HG02759 (cell line): Measurements from ENCODE around the gene PDE1C.
"Not testable (repeated sequence)": the region's sequence is repeated elsewhere in the genome, so short reads cannot be mapped to it uniquely, and the experiment has no call there.

ENCODE experiments used
- ATAC-seq: cut with Tn5 transposase; IDR thresholded peaks from one replicate; pipeline ENCODE4 v1.9.1; 2021; ENCODE audit warnings: mild to moderate bottlenecking, moderate library complexity; ENCODE audit not compliant: unreplicated experiment

Gene PDE1C

DNA sequence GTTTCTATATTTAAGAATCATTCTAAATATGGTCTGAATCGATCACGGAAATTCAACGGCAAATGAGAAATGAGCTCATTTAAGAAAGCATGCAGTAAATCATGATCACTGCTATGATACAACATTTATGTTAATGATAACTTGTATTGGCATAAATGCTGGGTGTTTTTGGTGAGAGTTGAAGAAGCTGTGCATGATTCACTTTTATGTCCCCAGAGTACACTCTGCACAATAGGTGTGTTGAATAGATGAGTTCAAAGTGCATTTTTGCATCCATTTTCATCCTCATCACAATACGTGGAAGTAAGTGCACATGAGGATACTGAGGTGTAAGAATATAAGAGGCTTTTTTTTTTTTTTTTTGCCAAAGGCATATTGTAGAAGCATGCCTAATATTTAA lies 213.9 kb downstream of the PDE1C start:
- no peak for ATAC-seq

DNA sequence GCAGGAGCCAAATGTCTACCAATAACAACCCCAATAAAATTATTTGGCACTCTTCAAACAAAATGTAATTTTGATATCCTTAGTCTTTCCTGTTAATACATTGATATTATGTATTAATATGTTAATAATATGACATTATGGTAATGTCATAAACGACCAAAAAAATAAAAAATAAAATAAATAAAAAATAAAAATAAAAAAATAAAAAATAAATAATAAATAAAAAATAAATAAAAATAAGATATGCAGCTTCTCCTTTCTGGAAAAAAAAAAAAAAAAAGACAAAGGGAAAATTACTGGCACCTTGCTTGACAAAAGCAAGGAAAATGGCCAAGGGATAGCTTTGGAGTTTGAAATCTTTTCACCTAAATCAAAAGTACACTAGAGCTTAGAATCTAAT lies 214.7 kb downstream of the PDE1C start:
- ATAC-seq, result no peak

DNA sequence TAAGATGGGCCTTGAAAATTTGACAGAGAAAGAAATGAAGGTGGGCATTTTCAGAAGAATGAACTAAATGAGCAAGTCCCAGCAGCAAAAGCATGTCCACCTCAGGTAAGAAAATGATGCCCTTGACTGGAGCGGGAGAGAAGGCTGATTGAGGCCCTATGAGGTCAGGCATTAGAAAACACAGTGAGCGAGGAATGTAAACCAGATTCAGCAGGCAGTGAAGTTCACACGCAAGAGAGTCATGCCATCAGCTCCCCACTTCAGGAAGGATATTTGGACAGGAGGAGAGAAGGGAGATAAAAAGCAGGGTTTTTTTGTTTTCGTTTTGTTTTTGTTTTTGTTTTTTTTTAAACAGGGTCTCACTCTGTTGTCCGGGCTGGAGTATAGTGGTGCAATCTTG lies 216.8 kb downstream of the PDE1C start:
- ATAC-seq, result no peak

DNA sequence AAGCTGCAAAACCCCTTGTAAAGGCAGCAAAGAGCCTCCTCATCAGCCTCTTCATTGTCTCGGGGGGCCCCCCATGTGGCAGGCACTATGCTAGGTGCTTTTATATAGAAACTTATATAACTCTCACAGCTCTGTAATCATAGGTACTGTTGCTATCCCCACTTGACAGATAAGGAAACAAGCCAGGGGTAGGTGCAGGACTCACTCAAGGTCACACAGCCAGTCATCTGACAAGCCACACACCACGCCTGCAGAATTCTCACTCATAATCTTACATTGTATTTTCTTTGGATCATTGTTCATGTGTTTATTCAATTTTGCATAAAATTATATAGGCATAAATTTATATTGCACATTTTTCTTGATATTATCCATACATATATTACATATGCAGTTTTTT lies 217.7 kb downstream of the PDE1C start:
- ATAC-seq, result no peak

DNA sequence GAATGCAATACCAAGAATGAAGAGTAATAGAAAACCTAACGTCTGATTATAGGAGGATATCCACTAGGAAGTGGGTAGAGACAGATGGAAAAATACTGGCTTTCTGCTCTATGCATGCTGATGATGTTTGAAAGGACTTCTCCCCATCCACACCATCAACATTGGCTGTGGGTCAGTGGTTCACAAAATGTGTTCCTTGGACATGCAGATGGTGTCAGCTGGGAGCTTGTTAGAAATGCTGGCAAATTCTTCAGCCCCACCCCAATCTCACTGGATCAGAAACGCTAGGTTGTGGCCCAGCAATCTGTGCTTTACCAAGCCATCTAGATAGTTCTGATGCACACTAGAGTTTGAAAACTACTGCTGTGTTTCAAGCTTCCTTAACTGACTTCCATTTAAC lies 219.1 kb downstream of the PDE1C start:
- ATAC-seq, result no peak

DNA sequence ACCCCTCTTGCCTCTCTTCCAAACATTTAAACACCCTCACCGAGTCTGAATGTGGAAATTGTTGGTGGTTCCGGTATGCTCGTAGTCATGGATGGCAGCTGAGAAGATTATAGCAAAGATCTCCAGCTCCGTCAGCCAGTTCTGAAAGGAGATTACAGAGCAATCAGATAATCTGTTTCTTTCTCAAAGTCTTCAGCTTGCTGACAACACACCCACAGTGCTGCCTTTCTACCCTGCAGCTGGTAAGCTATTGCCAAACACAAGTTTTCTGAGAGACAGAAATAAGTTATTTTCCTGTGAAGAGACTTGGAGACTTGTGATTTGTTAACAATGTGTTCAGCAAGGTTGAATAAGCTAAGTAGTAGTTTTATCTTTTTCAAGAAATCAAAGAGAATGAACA lies 219.6 kb downstream of the PDE1C start:
- no peak for ATAC-seq

DNA sequence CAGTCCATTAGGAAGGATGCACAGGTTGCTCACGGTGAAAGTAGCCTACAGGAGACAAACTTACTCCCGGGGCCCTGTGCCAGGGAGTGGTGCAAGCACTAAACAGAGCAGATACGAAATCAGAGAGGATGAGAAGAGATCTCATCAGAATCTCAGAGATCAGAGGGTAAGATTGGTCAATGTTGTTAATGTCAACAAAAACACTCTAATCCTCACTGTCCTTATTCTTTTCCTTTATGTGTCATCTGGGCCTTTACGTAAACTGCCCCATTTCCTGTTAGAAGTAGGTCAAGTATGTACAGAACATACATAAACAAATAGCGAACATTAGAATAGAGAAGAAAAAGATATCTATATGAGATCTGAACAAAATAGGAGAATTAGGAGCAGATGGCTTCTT lies 220.1 kb downstream of the PDE1C start:
- no peak for ATAC-seq

DNA sequence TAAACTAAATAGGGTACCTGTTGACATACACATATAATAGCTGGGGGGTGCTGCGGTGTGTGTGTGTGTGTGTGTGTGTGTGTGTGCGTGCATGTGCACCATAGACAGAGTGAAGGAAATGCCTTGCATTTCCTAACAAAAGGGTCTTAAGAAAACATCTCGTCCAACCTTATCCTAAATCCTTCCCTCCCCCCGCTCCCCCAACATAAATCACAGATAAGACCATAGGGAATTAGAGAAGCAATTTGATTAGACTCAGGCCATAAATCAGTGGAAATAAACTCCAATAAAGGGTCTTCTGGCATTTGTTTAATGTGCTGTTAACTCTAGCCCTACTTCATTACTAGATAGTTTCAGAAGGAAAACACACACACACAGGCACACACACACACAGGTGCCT lies 234.7 kb downstream of the PDE1C start:
- no peak for ATAC-seq

DNA sequence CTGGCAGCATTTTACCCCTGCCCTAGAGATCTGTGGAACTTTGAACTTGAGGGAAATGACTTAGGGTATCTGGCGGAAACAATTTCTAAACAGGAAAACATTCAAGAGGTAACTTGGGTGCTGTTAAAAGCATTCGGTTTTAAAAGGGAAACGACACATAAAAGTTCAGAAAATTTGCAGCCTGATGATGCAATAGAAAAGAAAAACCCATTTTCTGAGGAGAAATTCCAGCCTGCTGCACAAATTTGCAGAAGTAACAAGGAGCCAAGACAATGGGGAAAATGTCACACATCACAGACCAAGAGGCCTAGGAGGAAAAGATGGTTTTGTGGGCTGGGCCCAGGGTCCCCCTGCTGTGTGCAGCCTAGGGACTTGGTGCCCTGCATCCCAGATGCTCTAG lies 236.6 kb downstream of the PDE1C start:
- ATAC-seq, result not testable (repeated sequence)

DNA sequence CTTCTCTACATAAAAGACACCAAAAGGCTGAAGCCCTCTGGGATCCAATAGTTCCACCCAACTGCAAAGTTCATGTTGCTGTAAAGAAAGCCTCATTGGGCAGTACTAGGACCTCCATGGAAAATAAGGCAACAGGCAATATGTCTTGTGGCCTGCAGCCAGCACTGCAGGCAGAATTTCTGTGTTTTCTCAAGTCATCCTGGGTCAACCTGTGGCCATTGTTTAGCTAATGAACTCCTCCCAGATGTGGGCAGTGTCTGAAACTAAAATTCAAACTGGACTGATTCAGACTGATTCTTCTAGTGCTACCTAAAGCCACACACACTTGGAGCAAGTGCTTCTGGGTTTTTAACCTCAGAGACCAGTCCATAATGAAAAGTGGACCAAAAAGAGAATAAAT lies 241.7 kb downstream of the PDE1C start:
- ATAC-seq, result no peak

DNA sequence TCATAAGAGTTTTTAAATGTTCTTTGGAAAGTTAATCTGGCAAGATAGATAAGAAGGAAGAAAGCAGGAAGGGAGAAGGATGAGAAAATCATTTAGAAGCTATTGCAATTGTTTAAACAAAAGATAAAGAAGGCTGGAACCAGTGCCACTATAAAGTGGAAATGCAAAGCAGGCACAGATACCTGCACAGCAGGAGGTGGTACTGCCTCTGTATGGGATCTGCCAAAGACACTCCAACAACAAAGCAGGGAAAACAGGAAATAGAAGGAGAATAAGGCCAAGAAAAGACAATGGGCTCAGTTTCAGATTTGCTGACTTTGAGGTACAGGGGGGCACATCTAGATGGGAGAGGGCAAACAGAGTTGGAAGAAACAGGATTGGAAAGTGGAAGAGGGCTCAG lies 244.6 kb downstream of the PDE1C start:
- ATAC-seq, result no peak

DNA sequence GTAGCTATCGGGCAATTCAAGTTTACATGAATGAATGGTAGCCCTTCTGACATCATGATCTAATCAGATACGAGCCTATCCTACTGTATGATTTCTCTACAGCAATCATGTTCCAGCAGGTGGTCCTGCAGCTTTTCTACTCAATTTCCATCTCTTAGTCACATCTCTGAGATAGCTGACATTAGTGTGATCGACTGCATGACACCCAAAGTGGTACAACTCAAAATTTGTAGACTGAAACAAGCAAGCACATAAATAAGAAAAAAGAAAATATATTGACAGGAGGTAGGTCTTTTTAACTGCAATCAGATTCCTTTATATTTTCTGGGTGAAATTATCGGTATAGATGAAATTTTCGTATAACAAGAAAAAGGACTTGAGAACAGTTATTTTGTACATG lies 251.2 kb downstream of the PDE1C start:
- ATAC-seq, result no peak

DNA sequence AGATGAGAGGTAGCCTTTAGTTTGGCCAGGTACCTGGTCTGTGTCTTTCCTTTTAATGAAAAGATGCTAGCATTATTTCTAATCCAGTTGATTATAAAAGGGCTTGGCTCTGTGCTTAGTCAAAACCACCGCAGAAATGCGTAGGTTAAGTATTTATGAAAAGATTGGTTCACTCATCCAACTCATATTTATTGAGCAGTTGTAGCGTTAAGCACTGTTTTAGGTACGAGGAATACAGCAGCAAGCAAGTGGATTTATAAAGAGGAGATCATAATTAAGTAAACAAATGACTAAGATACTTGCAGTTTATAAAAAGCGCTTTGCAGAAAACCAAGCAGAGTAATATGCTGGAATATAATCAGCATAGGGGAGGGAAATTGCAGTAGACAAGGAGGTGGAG lies 253.4 kb downstream of the PDE1C start:
- ATAC-seq, result no peak

DNA sequence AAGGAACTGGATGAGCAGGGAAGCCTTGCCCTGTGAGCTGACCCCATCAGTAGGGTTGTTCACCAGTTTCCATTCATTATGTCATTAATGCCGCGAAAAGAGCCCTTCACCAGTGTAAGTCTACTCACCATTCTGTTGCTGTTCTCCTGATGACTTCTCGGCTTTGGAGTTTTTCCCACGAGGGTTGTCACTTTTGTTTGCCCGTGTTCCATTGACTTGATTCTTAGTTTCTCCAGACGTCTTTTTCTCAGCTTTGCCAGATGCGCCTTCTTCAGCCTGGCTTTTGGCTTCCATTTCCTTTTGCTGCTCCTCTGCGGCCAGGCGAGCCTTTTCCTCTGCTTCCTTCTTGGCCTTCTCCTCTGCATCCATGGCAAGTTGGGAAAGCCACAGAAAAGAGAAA lies 254.4 kb downstream of the PDE1C start:
- ATAC-seq, result no peak

DNA sequence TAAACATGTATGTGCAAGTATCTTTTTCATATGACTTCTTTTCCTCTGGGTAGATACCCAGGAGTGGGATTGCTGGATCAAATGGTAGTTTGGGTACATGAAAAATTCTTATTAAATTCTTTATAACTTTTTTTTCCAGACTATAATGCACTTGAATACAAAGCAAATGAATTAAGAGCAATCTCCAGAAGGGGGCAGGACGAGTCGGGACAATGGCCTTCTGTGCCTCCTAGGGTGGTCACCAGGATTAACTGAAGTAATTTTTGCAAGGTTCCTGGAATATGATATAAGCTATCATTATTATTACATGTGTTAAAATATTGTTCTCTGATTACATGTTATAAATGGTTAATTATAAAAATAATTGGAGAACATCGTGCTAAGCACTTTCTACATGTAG lies 256.0 kb downstream of the PDE1C start:
- ATAC-seq, result no peak

DNA sequence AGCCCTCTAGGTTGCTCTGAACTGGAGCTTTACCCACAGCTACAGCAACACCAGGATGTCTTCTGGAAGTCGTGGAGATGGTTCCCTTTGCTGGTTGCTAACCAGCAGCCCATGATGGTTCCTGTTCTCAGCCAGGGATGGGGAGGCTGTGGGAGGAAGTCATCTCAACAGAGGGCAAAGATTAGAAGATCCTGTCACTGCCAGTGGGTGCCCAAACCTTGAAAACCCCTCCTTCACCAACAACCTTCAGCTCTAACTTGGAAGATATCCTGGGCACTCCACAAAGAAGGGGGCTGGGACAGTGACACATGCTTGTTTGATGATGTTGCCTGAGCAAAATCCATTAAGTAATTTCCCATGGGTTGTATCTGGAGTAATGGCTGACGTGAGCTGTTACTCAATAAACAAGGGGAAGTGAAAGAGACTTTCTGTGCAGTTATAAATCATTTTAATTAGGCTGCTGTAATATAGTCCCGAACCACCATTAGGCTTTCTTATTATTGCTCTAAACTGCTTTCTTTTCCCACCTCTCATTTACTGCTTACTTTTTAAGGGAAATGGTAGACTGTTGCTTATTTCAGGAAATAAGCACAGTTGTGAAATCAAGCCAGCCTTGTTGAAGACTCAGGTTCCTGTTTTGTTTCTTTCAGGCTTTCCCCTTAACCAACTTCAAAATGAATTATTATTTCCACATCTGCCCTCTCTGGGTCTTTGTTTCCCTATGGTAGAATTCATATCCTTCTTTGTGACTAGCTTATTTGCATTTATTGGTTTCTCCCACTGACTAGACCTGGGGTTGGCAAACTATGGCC lies 258.4 kb downstream of the PDE1C start:
- peak; percentile 82 for ATAC-seq

DNA sequence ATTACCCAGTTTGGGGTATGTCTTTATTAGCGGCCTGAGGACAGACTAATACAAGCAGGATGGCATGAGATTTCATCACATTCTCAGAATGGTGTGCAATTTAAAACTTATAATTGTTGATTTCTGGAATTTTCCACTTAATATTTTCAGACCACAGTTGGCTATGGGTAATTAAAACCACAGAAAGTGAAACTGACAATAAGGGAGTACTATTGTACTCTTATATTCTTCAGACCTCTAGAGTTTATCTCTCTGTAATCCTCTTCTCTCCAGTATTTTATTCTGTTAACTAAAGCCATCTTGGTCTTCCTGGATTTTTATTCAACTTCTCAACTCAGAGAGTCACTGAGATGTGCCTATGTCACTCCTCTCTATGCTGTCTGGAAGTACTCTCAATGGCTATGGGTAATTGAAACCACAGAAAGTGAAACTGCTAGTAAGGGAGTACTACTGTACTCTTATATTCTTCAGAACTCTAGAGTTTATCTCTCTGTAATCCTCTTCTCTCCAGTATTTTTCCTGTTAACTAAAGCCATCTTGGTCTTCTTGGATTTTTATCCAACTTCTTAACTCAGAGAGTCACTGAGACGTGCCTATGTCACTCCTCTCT lies 264.9 kb downstream of the PDE1C start:
- ATAC-seq, result peak; percentile 98

DNA sequence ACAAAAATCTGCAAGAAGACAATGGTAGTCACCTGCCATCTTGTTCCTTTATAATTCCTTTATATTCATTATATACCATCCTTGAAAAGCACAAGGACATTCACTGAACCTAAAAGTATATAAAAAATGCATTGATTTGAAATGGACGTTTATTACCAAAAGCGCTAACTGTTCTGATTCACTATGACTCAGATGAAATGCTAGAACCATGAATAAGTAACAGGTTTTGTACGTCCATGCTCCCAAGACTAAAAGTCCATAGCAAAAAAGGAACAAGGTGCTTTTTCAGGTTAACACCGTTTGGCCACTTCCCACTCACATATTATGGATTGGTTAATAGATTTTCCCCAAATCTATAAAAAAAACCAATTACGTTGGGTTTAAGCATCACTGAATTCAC lies 273.8 kb downstream of the PDE1C start:
- no peak for ATAC-seq

DNA sequence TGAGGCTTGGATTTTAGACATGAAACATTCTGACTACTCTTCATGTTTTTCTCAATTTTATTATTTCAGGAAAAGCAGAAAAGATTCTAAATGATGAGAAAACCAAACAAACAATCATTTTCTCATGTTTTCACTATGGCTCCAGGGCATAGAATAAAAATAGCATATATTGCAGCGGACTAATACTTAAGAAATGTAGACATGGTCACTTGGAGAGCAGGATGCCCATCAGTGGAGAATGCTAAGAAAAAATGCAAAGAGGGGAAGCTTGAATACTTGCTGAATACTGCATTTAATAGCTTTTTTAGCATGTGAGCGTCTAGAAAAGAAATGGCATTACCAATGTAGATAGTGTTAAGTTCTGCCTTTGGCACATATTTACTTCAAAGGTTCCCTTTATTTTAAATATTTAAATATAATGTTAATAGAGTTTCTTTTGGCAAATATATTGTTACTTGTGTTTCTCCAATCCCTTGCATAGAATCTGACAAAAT lies 275.3 kb downstream of the PDE1C start:
- no peak for ATAC-seq

DNA sequence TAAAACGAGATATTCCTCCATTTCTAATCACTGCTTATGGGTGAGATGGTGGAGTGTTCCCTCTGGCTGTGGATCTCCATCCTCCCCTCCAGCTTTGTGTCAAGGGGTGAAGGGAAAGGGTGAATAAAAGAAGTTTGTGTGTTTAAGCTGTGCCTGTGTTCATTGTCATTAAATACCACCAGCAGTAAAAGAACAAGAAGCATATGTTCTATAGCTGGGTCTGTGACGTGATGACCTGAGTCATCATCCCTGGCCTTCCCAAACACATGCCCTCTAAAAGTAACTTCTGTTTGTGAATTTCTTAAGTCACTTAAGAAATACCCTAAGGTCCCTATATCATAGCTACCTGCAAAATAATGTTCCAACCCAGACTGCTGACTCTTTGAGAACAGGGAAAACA lies 278.3 kb downstream of the PDE1C start:
- no peak for ATAC-seq

DNA sequence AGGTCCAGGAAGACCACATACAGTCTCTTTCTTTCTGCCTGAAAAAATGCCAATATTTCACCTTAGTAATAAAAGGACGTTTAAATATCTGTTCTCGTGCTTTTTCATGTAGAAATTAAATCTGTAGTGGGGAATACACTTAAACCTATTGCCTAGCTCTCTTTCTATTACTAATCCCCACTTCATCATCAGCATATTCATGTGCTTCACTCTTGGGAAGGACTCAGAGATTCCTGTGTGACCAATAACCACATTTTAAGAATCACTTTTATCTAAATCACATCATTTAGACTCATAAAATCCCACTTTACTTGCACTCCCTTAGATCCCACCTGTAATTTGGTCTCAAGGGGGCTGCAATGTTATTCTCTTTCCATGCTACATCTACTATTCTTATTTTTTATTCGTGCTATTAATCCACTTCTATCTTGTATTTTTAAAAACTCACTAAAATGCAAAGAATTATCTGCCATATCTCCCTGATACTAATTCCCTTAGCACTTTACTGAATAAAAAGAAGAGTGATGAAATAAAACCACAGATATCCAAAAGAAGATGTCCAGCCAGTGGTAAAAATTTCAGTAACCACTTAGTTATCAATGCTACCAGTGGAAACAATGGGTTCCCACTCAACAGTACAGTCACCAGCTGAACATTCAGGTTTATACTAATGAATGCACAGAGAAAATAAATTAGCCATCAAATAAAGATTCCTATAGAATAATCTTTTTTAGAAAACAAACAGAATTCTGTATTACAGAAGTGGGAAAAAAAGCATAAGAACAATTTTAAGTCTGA lies 281.1 kb downstream of the PDE1C start:
- ATAC-seq, result no peak

DNA sequence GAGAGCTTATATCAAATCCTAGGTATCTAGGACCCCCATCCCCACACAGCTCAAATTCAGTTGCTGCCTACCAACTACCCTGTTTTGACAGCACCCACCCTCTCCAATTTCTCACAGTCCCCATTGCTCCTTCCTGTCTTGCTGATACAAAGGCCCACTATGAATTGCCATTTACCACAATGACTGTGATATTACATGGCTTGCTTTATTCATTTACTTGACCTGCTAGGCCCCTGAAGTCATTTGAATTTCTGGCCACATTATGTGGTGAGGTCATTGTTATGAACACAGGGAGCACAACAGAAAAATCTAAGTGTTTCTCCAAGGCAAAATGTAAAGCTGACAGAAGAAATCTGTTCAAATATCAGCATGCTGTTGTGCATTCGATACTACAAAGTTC lies 281.8 kb downstream of the PDE1C start:
- peak; percentile 84 for ATAC-seq
